ENCODE measurements around the gene PAIP1.
"Not testable (repeated sequence)": the region's sequence is repeated elsewhere in the genome, so short reads cannot be mapped to it uniquely, and the experiment has no call there.

Gene PAIP1, protein sequence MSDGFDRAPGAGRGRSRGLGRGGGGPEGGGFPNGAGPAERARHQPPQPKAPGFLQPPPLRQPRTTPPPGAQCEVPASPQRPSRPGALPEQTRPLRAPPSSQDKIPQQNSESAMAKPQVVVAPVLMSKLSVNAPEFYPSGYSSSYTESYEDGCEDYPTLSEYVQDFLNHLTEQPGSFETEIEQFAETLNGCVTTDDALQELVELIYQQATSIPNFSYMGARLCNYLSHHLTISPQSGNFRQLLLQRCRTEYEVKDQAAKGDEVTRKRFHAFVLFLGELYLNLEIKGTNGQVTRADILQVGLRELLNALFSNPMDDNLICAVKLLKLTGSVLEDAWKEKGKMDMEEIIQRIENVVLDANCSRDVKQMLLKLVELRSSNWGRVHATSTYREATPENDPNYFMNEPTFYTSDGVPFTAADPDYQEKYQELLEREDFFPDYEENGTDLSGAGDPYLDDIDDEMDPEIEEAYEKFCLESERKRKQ

DNA sequence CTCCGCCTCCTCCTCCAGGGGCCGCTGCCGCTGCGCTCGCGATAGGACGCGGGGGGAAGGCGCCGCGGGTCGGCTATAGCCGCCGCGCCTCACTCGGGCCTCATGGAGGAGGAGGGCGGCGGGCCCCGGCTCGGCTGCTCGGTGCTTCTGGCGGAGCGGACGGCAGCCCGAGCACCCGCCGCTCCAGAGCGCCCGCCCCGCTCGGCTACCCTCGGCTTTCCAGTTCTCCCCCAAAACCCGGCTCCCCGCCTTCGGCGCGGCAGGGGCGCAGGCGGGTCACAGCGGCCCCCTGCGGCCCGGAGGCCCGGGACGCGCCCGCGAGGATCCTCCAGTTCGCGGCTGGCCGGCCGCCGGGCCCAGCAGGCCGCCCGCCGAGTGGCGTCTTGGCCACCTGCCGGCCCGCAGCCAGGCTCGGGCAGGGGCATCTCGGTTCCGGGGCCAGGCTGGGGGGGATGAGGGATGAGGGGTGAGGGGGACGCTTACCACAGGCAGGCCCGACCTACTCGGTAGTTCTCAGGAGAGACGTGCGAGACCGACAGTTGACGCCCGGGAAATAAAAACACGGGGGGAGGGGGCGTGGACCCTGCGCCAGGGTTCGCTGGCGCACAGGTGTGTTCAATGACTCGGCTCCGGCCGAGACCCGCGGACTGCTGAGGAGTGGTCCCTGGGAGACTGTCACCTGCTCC lies at the start of gene PAIP1:
Gene PAIP1 (minus strand): TSS at position 221 of the 686 bp plus-strand sequence. CDS start 231 bp downstream, outside the sequence.
- peak; percentile 92 for DNase-seq

DNA sequence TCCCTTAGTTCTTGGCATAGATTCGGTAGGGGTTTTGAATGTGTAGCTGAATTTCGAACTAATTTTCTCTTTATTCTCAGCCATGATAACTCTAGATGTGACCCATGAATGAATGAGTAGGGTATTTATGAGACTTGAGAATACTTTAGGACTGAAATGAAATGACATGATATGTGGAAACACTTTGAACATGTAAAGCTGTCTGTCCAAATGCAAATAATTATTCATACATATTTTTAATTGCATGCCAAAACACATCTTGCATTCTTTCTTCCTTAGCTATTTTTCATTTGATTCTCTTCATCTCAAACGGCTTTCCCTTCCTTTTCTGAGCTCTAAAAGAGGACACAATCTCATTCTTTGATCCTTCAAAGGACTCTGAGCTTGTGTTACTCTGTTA lies 49.5 kb upstream of the PAIP1 start:
- DNase-seq: no peak

DNA sequence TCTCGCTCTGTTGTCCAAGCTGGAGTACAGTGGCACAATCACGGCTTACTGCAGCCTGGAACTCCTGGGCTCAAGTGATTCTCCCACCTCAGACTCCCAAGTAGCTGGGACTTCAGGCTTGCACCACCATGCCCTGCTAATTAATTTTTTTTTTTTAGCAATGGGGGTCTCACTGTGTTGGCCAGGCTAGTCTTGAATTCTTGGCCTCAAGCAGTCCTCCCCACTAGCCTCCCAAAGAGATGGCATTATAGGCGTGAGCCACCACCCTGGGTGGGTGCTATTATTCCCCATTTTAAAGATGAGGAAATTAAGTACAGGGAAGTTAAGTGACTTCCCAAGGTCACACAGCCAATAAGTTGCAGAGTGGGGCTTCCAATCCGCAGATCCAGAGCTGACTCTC lies 47.8 kb upstream of the PAIP1 start:
- no peak for DNase-seq

DNA sequence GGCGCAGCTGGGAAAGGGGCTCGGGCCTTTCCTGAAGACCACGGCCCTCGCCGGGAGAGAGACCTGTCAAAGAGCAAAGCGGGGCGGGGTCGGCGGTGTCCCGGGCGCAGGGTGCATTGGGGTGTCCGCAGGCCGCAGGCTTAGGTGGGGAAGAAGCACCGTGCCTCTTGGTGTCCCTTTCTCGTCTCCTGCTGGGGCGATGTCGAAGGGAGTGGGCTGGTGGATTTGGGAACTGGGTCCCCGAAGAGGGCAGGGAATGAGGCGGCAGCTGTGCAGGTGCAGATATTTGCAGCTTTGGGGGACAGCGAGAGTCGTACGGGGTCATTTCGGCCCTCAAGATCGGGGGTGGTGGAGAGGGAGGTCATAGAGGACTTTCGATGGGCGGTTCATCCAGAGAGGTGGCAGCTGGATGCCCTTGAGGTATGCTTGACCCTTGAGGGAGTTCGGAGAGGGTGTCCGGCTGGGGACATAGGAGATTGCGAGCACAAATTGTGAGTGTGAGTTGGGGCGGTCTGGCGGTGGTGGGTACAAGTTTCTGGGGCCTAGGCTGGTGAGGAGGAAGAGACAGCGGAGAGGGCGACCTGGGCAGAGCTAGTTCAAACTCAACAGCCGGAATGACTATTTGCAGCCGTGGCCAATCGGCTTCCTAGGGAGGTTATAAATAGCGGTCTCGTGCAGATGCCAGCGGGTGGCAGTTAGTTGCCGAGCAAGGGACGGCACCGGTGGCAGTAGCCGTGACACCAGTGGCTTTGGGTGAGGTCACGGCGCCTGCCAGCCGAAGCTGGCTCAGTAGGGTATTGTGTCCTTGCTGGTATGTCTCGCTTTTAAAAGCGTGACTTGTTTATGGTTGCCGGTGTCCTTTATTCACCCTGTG lies 46.7 kb upstream of the PAIP1 start:
- peak; percentile 92 for DNase-seq

DNA sequence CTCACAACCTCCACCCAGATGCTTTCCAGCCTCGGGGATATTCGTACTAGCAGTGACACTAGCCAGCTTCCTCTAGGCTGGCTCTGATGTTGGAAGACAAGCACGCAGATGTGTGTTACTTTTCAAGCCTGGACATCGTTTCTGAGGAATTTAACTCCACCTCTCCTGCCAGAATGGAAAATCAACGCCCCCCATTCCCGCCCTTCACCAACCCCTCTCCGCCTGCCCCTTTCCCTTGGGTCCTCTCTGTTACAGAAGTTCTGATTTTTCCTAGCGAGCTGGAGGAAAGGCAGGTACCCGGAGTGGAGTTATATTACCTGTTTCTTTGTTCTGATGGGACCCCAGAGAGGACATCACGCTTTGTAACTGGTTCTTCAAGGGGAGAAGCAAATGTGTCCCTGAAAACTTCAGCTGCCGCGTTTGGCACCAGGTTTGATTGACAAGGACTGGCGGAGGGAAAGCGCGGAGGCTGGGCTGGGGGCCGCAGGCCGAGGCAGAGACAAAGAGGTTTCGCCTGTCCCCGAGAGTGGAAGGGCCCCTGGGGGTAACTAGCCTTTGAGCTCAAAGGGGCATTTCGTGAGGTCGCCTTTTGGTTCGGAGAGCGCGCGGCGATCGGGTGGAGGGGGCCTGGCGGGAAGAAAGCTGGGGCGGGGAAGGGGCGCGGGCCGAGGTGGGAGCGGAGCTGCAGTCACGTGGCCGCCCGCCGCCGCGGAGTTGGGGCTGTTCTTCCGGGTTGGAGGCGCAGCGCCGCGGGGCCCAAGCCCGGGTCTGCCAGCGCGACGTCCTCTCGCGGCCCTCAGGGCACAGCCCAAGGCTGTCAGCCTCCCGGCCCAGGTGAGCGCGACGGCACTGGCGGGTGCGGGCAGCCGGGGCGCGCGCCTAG lies 45.8 kb upstream of the PAIP1 start, which contains the start of gene NNT:
Gene NNT (plus strand): TSS at position 720 of the 883 bp plus-strand sequence. CDS start 6,016 bp downstream, outside the sequence.
- DNase-seq: peak; percentile 90

DNA sequence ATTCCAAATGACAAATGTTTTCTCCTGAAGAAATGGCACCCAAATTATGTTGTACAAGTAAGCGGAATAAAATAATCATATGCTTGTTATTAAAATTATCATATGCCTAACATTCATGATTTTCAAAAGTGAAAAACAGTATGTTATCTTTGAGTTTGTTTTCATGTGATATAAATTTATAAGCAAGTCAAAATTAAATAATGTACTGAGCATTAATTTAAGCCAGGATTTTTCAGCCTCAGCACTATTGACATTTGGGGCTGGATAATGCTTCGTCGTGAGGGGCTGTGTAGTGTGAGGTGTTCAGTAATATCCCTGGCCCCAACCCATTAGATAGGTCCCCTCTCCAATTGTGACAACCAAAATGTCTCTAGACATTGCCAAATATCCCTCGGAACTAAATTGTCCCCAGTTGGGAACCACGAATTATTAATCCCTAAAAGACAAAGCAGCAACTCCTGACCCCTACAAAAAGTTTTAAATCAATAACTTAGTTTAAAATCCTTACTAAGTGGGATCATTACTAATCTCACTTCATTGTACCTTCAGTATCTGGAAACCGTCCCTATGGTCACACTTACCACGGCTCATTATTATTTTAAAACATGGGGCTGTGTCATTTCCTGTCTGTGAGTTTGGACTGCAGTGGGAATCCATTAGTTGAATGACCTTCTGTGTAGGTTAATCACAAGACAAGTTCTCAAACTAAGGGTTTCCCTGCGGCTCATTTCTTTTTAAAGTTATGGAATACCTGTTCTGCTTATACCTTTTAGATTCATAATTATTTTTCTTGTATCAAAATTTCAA lies 44.8 kb upstream of the PAIP1 start:
- peak; percentile 76 for DNase-seq

DNA sequence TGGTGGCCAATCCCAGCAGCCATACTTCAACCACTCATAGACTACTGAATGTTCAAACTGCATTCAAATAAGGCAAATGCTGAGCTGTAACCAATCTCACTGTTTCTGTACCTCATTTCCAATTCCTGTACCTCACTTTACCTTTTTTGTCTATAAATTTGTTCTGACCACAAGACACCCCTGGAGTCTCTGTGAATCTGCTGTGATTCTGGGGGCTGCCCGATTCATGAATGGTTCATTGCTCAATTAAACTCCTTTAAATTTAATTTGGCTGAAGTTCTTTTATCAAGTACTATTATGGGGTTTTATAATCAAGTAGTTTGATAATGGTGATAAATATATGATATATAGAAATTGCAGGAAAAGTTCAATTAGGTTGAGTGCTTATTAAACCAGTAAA lies 42.0 kb upstream of the PAIP1 start:
- not testable (repeated sequence) for DNase-seq

DNA sequence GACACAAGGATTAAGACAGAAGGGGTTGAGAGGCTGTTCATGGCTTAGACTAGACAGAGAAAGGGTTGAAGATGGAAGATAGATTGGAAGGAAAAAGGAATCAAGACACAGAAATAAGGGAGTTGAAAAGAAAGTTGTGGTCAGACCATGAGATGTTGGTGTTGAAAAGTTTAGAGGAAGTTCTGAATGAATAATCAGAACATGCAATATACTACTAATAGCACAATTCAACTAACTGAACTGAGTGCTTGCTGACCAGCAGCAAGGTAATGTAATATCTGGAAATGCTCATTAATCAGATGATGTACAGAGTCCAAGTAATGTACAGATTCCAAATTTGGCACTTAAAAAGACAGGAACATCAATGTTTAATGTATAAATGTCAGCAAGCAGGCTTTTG lies 35.5 kb upstream of the PAIP1 start:
- no peak for DNase-seq

DNA sequence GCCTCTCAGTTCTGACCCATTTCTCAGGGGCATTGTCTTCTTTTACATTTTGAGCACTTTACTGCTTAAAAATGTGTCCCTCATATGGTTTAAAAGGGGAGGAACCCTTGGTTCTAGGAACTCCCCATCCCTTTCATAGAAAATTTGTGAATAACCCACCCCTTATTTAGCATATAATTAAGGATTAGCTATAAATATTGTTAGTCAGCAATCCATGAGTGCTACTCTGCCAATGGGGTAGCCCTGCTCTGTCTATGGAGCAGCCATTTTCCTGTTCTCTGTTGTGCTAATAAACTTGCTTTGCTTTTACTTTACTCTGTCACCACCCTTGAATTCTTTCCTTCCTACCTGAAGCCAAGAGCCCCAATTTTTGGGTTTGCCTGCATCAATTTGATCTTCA lies 33.8 kb upstream of the PAIP1 start:
- DNase-seq: no peak

DNA sequence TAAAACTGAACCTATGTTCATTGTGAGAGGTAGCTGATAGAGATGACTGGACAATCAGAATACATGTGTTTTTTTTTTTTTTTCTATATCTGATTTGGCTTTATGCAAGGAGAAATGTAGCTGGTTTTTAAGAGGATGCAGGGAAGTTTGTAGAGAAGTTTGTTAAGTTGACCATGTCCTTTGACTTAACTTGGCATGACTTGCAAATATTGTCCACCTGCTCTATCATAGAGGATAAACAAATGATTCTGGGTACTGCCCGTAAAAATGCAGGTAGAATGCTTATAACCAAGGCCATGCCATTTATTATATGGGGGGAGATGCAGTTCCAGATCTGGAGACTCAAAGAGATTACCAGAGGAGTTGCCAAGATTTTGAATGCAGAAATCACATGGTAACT lies 32.4 kb upstream of the PAIP1 start:
- no peak for DNase-seq

DNA sequence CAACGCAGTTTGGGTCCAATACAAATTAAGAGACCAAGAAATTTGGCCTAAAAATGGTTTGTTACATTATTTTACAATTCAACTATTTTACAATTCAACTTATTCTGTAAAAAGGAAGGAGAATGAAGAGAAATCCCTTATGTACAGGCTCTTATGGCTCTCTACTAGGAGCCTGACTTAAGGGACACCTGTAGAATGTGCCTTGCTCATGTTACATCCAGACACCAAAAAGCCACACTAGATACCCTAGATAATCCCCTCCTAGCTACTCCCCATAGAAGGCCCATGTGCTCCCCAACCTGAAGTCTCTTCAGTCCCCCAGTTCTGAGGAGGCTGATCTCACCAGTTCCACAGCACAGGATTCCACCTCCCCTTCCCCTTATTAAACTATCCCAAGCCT lies 32.0 kb upstream of the PAIP1 start:
- no peak for DNase-seq

DNA sequence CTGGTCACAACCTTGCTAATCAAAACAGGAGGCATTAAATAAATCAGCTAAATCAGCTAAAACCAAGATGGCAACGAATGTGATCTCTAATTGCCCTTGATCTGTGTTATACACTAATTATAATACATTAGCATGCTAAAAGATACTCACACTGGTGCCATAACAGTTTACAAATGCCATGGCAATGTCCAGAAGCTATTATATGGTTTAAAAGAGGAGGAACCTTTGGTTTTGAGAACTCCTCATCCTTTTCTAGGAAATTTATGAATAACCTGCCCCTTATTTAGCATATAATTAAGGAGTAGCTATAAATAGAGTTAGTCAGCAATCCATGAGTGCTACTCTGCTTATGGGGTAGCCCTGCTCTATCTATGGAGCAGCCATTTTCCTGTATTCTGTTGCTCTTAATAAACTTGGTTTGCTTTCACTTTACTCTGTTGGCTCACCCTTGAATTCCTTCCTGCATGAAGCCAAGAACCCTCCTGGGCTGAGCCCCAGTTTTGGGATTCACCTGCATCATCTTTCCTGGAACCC lies 27.4 kb upstream of the PAIP1 start:
- DNase-seq: no peak

DNA sequence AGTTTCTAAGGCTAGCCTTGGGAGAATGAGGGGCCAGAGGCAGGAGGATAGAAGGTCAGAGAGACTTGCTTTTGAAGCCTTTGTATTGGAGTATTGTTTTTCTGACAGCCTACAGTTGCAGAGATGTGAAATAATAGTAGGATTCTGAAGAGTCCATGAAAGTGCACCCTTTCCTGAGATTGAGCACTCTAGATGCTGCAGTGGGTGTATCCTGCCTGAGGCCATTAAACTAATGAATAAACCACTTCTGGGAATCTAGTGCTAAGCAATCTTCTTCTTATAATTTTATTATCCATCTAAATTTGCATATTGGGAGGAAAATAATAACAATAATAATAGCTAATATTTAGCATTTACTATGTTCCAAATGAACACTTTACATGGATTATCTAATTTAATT lies 26.8 kb upstream of the PAIP1 start:
- no peak for DNase-seq

DNA sequence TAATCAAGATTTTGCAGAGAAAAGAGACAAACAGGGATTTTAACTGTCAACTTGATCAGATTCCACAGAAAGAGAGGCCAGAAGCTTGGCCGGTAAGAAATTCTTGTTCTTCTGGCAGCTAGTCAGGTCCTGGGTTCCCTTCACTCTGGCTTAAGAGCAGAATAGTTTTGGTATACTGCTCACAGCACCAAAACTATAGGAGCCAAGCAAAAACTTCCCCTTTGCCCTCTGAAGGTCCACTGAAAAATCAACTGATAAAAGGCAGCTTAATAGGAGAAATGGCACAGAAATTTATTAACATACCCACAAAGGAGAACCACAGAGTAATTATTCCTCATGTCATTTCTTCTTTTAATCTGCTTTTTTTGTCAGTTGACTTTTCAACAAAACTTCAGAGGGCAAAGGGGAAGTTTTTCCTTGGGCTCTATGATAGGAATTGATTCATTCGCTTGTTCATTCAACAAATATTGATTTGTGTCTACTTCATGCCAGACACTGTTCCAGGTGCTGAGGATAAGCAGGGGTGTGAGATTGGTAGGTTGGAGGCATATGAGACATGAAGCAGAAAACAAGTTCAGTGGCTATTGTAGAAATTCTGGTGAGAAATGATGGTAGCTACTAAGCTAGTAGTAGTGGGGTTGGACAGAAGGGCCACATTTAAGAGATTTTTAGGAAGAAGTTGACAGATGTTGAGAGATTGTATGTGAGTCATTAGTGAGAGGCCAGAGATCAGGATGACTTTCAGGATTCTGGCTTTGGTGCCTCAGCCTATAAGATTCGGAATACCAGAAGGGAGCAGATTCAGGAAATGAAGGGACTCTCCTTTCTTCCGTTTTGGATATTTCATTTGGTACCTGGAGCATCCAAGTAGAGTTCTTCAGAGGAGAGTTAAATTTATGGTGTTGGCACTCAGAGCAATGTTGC lies 25.5 kb upstream of the PAIP1 start:
- no peak for DNase-seq

DNA sequence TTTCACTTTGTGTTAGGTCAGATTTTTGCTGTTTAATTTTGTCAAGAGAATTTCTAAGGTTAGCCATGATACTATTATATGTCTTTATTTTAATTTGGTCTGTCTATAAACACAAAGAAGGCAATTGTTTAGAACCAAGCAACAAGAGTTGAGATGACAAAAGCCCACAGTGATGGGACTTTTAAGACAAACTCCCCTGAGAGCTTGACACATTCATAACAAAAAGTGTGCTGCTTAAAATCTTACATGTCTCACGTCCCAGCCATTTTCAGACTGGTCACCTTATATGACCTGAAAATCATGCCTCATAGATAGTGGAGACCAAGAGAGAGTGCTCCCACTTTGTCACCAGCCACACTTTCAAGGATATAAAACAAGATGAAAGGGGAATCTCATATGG lies 24.5 kb upstream of the PAIP1 start:
- DNase-seq: no peak

DNA sequence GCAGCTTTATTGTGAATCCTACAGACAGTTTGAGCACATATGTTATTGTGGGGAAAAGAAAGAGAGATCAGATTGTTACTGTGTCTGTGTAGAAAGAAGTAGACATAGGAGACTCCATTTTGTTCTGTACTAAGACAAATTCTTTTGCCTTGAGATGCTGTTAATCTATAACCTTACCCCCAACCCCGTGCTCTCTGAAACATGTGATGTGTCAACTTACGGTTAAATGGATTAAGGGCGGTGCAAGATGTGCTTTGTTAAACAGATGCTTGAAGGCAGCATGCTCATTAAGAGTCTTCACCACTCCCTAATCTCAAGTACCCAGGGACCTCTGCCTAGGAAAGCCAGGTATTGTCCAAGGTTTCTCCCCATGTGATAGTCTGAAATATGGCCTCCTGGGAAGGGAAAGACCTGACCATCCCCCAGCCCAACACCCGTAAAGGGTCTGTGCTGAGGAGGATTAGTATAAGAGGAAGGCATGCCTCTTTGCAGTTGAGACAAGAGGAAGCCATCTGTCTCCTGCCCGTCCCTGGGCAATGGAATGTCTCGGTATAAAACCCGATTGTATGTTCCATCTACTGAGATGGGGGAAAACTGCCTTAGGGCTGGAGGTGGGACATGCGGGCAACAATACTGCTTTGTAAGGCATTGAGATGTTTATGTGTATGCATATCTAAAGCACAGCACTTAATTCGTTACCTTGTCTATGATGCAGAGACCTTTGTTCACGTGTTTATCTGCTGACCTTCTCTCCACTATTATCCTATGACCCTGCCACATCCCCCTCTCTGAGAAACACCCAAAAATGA lies 23.7 kb upstream of the PAIP1 start:
- not testable (repeated sequence) for DNase-seq

DNA sequence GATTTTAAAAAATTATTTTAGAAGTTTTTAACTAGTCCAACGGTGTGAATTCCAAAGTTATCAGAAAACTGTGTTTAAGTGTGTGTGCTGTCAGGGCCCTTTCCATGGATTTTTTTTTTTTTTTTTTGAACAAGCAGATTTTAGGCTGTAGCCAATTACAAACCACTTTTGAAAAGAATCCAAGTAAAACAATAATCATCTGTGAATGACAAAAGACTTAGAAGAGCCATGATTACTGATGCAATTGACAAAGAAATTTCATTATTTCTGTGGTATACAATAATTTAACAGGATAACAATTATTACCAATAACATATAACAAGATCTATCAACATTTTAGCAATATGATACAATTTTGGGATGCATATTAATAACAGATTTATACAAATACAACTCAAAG lies 16.2 kb upstream of the PAIP1 start:
- DNase-seq: peak; percentile 40

DNA sequence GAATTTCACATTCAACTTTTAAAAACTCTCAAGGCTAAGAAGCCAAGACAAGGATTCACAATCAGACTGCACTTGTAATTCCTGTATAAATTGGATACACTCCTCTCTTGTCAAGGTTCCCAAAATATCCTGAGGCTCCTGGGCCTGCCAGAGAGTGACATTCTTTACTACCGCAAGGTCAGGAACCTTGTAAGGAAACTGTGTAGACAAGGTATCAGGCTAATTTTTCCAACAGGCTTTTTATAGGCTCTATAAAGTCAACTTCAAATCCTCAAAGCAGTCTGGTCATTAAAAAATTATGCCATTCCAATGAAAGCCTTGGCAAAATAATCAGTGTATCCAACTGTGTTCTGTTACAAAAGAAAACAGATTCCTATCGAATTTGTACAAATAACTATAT lies 15.5 kb upstream of the PAIP1 start:
- DNase-seq: no peak

DNA sequence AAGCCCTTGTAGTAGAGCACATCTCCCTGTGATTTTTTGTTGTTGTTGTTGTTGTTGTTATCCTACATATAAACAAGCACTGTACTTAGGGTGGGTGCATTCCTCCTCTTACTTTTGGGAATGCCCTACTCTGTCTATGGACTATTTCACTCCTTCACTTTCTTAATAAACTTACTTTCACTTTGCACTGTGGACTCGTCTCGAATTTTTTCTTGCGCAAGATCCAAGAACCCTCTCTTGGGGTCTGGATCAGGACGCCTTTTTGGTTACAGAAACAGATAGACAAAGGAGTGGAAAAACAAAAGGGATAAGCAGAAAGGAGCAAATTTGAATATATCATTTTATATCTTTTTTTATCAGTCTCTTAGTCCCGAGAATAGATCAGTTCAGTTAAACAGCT lies 14.4 kb upstream of the PAIP1 start:
- DNase-seq: no peak
